Endothelial cell (in vitro differentiated cells): ENCODE measurements around the gene LRRC55. TPM values are rescaled to one million over a fixed set of nuclear protein-coding genes. Genes with fewer than 3 reads are reported as not detected.

Source experiments
- DNase-seq: peaks from one replicate; pipeline ENCODE4 v3.0.0; 2021; ENCODE audit warnings: low spot score
- H3K27ac Mint-ChIP-seq: one replicate; pipeline ENCODE4 v1.8.0; 2021; ENCODE audit warnings: mixed read lengths, inconsistent platforms; ENCODE audit not compliant: unreplicated experiment
- H3K27me3 Mint-ChIP-seq: one replicate; pipeline ENCODE4 v1.8.0; 2021; ENCODE audit warnings: mild to moderate bottlenecking, moderate library complexity, mixed read lengths, inconsistent platforms; ENCODE audit not compliant: unreplicated experiment
- H3K36me3 Mint-ChIP-seq: one replicate; pipeline ENCODE4 v1.8.0; 2021; ENCODE audit warnings: mild to moderate bottlenecking, low read depth, mixed read lengths, inconsistent platforms; ENCODE audit not compliant: unreplicated experiment
- H3K4me1 Mint-ChIP-seq: one replicate; pipeline ENCODE4 v1.8.0; 2021; ENCODE audit warnings: mild to moderate bottlenecking, mixed read lengths, inconsistent platforms; ENCODE audit not compliant: unreplicated experiment
- H3K4me3 Mint-ChIP-seq: one replicate; pipeline ENCODE4 v1.8.0; 2021; ENCODE audit warnings: mild to moderate bottlenecking, mixed read lengths, inconsistent platforms; ENCODE audit not compliant: unreplicated experiment
- H3K9me3 Mint-ChIP-seq: one replicate; pipeline ENCODE4 v1.8.0; 2021; ENCODE audit warnings: mixed read lengths, inconsistent platforms; ENCODE audit not compliant: unreplicated experiment
- total RNA-seq: library from RNA; stranded (reverse); fragmentation: NEBNext Ultra II Directional; extraction: Animal tissue kit (Norgen Biotek cat#: 25700); gene quantifications from one replicate; pipeline ENCODE4 v1.2.1, GENCODE V29; 2021; ENCODE audit not compliant: unreplicated experiment
- TF ChIP-seq, protein P1 (sequence below): fragments of 200-600 bp; sonication (generic); IDR thresholded peaks from one replicate; pipeline ENCODE4 v1.5.0; 2021; ENCODE audit warnings: antibody characterized with exemption; ENCODE audit not compliant: unreplicated experiment

The LRRC55 gene
- total RNA-seq, 1 donor from 2014 or later, result 4.7 TPM

DNA sequence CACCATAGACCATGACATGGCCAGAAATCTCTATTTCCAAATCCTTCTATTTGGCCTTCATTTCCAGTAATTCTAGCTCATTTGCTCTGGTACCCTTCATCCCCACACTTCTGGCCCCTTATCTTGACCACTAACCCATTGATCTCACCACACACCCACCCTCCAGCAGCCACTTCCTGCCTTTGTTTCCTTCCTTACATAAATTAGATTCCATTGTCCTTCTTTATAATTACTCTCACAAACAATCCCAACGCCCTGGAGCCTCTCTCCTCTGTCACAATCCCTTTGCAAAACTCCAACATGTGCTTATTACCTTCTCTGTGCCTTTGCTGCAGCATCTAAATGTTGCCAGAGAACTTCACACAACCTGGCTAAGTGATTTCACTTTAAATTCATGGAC, 40.5 kb downstream of the LRRC55 start:
- no peak overlapping the region for H3K4me3 Mint-ChIP-seq
- H3K36me3 Mint-ChIP-seq, result no peaks in the 10 kb centered on the region
- H3K27me3 Mint-ChIP-seq, result peaks cover 1% of the 10 kb centered on the region
- no peak overlapping the region for H3K27ac Mint-ChIP-seq
- TF ChIP-seq, protein P1, sequence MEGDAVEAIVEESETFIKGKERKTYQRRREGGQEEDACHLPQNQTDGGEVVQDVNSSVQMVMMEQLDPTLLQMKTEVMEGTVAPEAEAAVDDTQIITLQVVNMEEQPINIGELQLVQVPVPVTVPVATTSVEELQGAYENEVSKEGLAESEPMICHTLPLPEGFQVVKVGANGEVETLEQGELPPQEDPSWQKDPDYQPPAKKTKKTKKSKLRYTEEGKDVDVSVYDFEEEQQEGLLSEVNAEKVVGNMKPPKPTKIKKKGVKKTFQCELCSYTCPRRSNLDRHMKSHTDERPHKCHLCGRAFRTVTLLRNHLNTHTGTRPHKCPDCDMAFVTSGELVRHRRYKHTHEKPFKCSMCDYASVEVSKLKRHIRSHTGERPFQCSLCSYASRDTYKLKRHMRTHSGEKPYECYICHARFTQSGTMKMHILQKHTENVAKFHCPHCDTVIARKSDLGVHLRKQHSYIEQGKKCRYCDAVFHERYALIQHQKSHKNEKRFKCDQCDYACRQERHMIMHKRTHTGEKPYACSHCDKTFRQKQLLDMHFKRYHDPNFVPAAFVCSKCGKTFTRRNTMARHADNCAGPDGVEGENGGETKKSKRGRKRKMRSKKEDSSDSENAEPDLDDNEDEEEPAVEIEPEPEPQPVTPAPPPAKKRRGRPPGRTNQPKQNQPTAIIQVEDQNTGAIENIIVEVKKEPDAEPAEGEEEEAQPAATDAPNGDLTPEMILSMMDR, result no peak
- peaks cover 22% of the 10 kb centered on the region for H3K4me1 Mint-ChIP-seq
- no peaks in the 10 kb centered on the region for H3K9me3 Mint-ChIP-seq
- no peak for DNase-seq

DNA sequence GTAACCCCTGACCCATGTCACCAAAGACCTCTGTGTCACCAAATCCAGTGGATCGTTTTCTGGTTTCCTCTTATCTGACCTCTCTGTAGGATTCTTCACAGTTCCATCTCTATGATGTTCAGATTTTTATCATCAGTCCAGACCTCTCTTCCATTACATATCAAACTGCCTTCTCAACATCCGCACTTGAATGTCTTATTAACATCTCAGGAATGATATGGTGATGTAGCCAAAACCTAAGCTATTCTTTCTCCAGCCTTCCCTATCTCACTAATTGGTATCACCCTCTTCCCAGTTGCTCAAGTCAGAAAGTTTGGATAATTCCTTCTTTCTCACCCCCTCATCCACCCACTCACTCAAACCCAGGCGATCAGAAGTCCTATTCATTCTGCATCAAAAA, 41.8 kb downstream of the LRRC55 start:
- peaks cover 14% of the 10 kb centered on the region for H3K4me1 Mint-ChIP-seq
- H3K27ac Mint-ChIP-seq, result no peak overlapping the region
- H3K4me3 Mint-ChIP-seq, result no peak overlapping the region
- H3K36me3 Mint-ChIP-seq, result no peaks in the 10 kb centered on the region
- no peaks in the 10 kb centered on the region for H3K27me3 Mint-ChIP-seq
- DNase-seq, result no peak
- no peaks in the 10 kb centered on the region for H3K9me3 Mint-ChIP-seq
- TF ChIP-seq, protein P1, result no peak

DNA sequence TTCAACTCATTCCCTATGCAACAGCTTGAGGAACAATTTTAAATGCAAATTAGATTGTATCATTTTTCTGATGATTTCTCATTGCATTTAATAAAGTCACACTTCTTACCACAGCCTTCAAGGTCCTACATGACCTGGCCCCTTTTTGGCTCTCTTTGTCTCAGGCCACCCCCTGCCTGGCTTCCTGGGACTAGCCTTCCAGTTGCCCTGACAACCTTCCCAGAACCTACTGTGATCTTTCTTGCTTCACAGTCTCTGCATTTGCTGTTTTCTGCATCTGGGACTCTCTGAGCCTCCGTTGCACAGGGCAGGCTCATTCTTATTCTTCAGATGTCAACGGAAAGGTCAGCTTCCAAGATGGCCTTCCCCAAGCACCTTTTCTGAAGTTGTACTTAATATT, 42.4 kb downstream of the LRRC55 start:
- H3K27me3 Mint-ChIP-seq, result no peaks in the 10 kb centered on the region
- TF ChIP-seq, protein P1, result no peak
- no peak for DNase-seq
- no peaks in the 10 kb centered on the region for H3K9me3 Mint-ChIP-seq
- H3K36me3 Mint-ChIP-seq, result no peaks in the 10 kb centered on the region
- no peak overlapping the region for H3K4me3 Mint-ChIP-seq
- H3K4me1 Mint-ChIP-seq, result peaks cover 9% of the 10 kb centered on the region
- no peak overlapping the region for H3K27ac Mint-ChIP-seq

DNA sequence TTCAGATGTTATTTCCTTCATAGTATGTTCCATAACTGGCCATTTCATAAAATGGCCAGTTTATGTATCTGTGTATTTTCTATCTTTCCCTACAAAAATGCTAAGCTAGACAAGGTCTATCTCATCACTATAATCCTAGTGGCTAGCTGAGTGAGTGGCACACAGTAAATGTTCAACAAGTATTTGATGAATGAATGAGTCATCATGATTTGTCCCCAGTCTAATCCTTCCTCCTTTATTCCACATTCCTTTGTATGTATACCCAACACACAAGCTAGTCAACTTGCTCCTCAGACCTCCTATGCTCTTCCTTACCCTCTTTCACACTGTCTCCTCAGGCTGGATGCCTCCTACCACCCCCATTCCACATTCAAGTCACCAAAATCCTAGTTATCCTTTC, 42.8 kb downstream of the LRRC55 start:
- H3K4me3 Mint-ChIP-seq, result no peak overlapping the region
- H3K36me3 Mint-ChIP-seq, result no peaks in the 10 kb centered on the region
- no peaks in the 10 kb centered on the region for H3K27me3 Mint-ChIP-seq
- H3K9me3 Mint-ChIP-seq, result no peaks in the 10 kb centered on the region
- DNase-seq, result no peak
- no peak overlapping the region for H3K27ac Mint-ChIP-seq
- peaks cover 5% of the 10 kb centered on the region for H3K4me1 Mint-ChIP-seq
- TF ChIP-seq, protein P1, result no peak

DNA sequence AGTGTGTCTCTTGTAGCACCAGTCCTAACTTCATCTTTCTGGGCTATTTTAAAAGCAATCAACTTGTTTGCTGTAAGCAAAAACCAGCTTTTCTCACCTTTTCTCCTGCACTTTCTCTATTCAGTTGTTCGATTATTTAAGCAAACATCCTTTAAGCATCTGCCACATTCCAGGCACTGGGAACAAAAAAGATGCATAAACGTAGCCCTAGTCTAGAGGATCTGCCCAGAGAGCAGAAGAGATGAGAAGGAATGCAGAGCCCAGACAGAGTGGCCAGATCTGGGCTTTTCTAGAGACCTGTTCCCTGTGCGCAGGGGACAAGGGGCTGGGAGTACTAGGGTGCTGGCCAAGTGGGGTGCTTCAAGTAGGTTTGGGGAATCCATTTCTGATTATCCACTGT, 46.8 kb downstream of the LRRC55 start:
- H3K36me3 Mint-ChIP-seq, result no peaks in the 10 kb centered on the region
- H3K4me3 Mint-ChIP-seq, result no peak overlapping the region
- H3K27me3 Mint-ChIP-seq, result peaks cover 12% of the 10 kb centered on the region
- DNase-seq, result no peak
- no peaks in the 10 kb centered on the region for H3K9me3 Mint-ChIP-seq
- TF ChIP-seq, protein P1, result no peak
- H3K4me1 Mint-ChIP-seq, result peaks cover 24% of the 10 kb centered on the region
- H3K27ac Mint-ChIP-seq, result no peak overlapping the region
